Inflammatory macrophage treated with lipopolysaccharide for 1 hour (primary cell): ENCODE measurements around the gene SLC23A1.
A peak's percentile ranks its signal among the peaks of the same experiment; 100 is the strongest.
"Not testable (repeated sequence)": the region's sequence is repeated elsewhere in the genome, so short reads cannot be mapped to it uniquely, and the experiment has no call there.

Experiments used
- DNase-seq, 2 donors: peaks; one replicate each; pipeline ENCODE4 v3.0.0-alpha.2; 2020 to 2022

SLC23A1 gene

DNA sequence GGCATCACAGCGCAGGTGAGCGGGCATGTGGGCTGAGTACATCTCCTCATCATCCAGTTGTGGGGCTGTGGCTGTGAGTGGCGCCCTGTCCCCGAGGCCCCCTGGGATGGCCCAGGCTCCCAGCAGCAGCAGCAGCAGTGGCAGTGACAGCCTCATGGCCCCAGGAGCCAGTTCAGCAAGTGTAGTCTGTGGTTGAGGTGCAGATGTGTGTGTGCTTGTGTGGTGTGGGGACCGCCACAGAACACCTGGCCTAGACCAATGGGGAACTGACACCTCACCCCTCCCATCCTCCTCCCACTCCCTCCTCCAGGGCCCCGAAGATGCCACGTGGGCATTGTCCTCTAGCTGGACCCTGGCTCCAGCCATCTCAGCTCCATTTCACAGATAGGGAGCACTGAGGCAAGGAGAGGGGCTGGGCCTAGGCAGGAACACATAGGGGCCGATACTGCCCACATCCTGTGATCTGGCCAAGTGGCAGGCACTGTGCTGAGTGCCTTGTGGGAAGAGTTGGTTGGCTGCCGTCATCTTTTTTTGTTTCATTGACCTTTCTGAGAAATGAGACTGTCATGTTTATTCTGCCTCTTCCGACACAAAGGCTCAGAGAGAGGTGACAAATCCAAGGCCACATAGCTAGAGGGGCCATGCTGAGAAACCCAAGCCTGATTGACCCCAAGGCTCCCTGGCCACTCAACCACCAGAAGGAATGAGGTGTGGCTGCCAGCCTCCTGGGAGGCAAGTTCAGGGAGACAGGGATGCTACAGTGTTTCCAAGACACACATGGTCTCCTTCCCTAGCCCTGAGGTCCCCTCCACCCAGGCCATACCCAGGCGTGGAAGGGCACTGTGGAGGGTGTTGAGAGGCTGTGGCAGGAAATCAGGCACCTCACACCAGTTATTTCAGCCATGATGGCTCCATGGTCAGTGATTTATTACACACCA is 6.9 kb upstream of the SLC23A1 start, which contains the start of gene MZB1:
MZB1 (minus strand) TSS at position 213 of the 938 bp plus-strand sequence; CDS start at position 156, 57 bp downstream.
- no peak for DNase-seq

DNA sequence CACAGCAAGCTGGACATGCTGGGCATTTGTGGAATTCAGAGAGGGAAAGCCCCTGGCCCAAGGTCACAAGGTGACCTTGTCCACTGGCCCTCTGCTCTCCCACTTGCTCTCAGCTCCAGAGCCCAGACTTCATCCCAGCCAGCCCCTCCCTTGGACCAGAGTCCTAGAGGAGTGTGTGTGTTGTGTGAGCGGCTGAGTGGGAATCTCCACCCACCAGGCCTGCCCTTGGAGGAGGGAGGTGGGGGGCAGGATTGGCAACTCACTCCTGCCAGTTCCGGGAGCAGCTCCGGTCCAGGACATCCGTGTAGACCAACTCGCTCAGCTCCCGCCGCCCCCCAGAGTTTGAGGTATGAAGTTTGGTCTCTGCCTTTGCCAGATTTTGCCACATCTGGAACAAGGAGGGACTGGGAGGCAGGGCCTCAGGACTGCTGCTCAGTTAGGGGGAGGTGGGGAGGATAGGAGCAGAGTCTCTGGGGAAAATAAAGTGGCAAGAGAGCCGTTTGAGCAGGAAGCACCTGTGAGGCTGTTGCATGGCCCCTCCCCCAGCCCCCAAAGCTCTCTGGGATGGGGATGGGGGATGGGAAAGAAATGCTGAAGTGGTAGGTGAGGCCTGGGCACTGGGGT is 5.2 kb upstream of the SLC23A1 start:
- DNase-seq = no peak

DNA sequence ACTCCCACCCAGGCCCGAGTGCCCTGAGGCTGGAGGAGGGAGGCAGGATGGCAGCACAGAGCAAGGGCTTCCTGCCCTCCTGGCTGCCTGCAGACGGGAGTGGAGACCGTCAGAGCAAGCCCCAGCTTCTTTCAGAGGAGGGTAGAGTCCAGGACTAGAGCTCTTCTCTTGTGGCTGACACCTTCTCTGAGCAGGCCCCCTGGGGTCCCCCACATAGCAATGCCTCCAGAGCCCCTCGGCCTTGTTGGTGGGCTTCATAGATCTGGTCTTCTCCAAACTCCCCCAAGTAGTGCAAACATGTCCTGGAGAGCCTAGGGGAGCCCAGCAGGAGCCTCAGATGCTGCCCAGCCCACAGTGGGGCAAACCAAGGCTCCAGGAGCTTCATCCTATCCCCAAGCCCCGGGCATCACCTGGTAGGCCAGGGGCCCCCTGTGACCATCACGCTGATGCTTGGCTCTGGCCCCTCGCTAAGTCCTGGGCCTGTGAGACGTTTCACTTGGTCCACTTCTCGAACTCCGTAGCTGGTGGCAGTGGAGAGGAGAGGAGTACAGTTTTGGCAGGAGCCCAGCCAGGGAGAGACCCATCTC is 4.6 kb upstream of the SLC23A1 start:
- no peak for DNase-seq

DNA sequence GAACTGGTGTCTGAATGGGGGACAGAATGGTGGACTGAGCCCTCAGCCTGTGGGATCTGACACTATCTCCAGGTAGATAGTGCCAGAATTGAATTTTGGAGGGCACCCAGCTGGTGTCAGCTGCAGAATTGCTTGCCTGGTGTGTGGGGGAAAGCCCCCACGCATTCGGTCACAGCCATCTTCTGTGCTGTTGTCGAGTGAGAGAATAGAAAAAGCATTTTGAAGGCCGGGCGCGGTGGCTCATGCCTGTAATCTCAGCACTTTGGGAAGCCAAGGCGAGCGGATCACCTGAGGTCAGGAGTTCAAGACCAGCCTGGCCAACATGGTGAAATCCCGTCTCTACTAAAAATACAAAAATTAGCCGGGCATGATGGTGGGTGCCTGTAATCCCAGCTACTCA is 3.9 kb upstream of the SLC23A1 start:
- DNase-seq = not testable (repeated sequence)

DNA sequence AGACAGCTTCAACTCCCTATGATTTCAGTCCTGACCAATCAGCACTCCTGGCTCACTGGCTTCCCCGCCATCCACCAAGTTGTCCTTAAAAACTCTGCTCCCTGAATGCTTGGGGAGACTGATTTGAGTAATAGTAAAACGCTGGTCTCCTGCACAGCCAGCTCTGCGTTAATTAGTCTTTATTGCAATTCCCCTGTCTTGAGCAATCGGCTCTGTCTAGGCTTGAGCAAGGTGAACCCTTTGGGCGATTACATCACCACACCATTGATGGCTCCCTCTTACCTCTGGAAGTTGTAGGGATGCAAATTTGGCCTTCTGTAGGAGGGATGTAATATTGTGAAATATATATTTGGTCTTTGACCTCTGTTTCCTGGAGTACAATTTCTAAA is 2.9 kb upstream of the SLC23A1 start:
- peak; percentile 11 to 19 for DNase-seq

DNA sequence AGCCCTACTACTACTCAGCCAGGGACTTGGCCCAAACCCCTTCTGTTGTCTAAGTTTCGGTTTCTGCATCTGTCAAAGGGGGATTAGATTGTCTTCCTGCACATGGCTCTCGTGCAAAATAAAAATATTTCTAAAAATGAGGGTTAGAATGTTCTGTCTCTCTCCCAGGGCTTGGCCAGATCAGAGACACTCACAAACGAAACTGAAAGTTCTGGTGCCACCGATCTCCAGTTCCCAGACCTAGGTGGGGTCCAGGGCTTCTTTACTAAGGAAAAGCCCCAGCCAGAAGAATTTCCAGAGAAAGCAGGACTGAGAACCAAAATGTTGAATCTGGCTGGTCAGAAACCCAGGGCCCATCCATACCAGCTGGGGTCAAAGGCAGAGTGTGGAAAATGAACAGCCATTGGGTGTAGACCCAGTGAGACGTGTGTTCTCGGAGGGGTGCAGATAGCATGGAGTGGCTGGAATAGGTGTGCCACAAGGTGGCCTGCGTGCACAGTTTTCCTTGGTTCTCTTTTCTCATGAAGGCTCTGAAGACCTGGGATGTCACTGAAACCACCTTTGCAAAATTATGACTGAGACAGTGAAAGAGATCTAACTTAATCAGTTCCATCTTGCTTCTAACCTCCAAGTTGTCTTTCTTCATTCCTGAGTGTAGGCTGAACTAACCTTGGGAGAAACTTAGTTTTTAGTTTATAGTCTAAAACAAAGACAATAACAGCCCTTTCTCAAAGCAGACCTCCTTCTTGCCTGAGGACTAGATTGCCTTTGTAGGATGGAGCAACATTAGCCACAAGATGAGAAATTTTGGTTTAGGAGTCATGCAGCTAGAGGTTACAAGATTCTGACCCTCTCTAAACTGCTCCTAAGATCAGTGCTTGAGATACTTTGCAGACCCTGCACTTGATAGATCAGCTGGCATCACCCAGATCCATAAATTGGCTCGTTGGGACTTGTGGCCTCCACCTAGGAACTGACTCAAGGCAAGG is 2.3 kb upstream of the SLC23A1 start:
- peak; percentile 20 to 43 for DNase-seq

DNA sequence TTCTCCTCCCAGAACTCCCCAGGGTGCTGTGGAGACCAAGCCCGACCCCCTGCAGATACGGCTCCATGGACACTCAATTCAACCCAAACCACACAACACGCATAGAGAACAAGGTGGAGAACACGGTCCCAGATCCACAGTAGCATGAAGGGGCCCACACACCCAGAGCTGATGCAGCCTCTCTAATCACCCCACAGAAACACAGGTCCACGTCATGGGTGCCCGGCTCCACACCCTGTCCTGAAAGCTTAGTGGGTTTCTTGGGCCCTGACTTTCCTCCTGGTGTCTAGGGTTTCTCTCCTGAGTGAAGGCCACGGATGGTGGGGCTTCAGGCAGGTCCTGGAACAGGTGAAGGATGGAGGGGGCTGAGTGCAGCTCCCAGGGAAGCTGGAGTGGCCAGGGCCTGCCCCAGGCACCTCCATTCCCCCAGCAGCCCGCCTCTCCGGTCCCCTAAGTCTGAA is 1.5 kb upstream of the SLC23A1 start:
- no peak for DNase-seq

DNA sequence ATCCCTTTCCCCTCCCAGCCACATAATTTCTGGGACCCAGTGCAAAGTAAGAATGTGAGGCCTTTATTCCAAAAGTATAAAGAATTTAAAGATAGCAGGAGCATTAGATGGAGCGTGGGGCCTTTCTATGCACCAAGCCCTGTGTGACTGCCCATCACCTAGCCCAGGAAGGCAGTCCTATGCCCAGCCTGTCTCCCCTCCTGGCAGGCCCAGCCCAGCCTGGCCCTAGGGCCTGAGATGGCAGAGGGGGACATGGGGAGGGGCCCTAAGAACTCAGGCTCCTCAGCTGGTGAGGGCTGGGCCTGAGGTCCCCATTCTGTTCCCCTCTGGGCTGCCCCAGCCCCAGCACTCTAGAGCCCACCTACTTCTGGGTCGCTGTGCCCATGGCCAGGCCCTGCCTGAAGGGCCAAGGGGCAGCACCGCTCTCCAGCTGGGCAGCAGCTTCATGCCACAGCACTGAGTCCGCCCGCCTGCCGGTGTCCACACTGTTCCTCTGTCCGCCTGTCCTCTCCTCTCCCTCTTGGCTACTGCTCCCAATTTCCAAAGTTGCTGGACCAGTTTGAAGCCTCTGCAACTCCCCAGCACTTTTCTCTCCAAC is 995 bp upstream of the SLC23A1 start:
- DNase-seq = no peak

DNA sequence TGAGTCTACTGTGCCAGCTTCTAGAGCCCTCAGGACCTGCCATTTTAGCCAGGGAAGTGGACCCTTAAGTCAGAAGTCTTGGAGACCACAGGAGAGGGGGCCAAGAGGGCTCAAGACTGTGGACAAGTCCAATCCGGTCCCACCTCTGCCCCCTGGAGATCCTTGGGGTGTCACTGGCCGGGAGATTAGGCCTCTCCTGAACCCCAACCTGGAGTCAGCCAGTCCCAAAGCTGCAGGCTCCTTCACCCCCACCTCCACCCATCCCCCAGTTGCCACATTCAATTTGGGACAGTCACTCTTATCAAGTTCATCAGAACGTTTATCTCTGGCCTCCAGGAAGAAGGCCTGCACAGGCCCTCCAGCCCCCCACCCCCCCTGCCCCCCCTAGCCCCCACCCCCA is 290 bp downstream of the SLC23A1 start:
- DNase-seq = no peak

DNA sequence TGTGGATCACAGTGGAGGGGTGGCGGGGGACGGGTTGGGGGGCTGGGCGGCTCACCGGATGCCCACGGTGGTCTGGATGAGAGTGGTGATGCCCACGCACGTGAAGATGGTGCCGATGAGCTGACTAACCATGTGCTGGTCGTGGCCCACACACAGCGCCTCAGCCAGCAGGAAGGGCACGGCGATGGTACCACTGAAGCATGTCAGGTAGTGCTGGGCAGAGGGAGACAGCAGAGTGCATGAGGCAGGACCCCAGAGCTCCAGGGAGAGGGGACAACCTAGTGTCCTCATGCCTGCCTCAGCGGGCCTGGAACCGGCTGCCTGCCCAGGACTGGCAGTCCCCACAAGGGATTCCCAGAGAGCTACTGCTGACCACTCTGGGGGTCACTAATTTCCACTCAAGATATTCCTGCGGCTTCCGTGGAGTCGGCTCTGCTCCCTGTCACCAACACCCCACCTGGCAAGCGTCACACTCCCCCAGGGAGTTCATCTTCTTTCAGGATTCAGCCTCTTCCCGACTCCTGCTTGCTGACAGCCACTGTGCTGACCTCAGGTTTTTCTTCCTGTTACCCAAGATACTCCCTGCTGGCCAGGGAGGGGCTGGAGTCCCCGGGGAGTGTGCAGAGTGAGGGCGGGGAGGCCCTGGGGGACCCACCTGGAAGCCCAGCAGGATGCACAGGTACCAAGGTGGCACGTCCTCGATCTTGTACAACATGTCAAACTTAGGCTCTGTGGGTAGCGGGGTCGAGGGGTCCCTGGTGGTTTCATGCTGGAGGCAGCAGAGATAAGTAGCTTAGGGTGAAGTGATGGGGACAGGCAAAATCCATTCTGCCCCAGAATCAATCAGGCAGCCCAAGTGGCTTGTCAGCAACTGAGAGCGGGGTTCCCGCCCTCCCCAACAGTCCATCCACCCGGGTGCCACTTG is 998 bp downstream of the SLC23A1 start:
- no peak for DNase-seq

DNA sequence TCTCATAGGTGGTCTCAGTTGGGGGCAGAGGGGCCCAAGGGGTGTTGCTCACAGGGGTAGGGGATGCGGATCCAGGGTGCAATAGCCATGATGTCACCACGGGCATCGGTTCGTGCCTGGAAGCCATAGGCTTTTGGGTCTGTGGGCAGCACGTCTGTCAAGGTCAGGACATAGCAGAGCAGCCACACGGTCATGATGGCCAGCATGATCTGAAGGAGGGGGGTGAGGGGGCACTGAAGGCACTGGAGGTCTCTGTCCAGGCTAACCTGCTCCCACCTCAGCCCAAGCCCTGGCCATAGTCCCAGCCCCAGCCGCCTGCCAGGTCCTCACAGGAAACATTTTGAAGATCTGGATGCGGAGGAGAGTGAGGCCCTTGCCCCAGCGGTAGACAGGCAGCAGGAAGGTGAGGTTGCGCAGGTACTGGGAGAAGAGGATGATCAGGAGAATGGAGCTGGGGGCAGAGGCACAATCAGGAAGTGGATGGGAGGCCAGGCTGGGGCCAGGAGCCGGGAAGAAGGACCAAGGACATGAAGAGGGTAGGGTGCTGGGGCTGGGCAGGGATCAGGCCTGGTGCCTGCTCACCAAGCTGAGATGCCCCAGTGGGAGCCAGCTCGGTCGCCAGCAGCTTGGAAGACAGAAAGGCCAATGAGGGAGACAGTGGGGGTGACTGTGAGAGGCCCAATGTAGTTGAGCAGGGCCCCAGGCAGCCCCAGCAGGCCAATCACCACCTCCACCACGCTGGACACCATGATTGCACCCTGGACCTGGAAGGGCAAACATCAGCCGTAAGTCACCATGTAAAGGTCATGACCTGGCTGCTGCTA is 3.3 kb downstream of the SLC23A1 start:
- no peak for DNase-seq

DNA sequence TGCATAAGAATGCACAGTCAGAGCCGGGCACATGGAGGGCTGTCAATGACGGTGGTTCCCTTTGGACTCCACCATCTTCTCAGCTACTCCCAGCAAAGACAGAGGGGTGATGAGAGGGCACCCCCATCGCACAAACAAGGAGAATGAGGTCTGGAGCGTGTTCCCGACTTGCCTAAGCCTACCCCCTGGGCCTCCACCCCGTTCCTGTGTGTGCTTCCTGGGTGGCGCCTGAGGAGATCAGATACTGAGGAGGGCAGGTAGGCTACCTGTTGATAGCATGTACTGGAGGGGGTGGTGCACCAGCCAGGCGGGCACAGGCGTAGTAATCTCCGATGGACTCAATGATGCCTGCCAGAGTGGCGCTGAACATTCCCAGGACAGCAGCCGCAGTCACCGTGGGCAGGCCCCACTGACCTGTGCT is 4.1 kb downstream of the SLC23A1 start:
- no peak for DNase-seq

DNA sequence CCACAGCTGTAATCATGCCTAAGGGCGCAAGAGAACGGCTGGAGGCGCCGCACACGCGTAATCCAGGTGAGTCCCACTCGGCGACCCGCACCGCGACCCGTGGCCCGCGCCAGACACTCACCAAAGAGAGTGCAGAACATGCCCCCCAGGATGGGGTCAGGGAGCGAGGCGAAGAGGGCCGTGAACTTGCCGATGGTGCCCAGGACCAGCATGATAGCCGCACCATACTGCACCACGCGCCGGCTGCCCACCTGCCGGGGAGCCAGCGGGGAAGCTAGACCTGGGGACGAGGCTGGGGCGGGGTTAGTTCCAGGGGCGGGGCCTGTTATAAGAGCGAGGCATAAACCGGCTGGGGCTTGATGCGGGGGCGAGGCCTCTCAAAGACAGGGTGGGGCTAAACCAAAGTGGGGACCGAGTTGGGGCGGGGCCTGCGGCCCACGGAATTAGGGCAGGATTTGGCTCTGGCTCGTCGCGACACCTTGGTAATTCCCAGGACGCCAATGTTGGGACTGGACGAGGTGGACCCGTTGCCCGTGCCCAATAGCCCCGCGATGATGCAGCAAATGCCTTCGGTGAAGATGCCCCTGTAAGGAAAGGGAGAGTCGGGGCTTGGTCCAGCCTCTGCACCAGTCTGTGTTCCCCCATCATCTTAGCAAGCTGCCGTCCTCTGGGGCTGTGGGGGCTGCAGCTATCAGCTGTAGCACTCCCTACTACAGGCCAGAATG is 4.8 kb downstream of the SLC23A1 start:
- no peak for DNase-seq

DNA sequence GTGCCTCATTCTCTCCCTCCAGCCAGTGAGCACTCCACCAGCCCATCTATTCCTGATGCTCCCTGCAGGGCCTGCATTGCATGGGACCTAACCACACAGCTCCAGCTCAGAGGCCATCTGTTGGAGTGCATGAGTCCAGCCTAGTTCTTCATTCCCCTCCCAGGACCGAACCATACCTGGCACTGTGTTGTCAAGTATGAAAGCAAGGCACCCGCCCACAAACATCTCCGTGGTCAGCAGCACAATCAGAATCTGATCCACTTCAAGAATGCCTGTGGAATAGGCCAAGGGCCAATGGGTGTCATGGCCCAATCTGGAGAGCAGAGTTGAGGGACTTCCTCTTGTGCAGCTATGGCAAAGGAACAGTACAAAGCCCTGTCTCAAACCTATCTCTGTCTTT is 5.9 kb downstream of the SLC23A1 start:
- DNase-seq = no peak

DNA sequence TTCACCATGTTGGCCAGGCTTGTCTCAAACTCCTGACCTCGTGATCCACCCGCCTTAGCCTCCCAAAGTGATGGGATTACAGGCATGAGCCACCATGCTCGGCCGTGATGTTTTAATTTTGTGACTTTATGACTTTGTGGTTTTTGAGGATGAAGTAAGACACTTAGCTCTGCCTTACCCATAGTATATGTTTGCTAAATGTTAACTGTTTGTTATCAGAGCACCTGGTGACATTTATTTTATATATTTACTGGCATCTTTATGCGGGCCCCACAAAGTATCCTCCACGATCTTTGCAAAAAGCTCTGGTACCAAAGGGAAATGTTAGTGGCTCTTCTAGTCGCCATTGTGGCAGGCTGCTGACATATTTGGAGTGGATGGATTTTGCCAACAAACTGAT is 6.7 kb downstream of the SLC23A1 start:
- no peak for DNase-seq

DNA sequence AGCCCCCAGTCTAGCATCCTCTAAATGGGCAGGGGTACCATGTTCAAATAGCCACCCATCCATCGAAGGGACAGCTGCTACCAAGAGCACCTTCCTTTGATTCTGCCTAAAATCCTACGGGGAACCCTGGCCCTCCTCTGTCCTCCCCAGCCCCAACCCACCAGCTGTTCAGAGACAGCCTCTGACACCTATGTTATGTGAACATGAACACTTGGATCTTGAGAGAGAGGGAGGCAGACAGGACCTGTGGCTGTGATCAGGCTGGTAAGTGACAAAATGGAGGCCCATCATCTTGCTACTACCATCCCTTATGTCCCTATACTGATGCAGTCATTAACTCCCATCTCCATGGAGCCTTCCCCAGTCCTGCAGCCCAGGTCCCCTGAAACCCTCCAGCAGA is 8.2 kb downstream of the SLC23A1 start:
- DNase-seq = no peak

DNA sequence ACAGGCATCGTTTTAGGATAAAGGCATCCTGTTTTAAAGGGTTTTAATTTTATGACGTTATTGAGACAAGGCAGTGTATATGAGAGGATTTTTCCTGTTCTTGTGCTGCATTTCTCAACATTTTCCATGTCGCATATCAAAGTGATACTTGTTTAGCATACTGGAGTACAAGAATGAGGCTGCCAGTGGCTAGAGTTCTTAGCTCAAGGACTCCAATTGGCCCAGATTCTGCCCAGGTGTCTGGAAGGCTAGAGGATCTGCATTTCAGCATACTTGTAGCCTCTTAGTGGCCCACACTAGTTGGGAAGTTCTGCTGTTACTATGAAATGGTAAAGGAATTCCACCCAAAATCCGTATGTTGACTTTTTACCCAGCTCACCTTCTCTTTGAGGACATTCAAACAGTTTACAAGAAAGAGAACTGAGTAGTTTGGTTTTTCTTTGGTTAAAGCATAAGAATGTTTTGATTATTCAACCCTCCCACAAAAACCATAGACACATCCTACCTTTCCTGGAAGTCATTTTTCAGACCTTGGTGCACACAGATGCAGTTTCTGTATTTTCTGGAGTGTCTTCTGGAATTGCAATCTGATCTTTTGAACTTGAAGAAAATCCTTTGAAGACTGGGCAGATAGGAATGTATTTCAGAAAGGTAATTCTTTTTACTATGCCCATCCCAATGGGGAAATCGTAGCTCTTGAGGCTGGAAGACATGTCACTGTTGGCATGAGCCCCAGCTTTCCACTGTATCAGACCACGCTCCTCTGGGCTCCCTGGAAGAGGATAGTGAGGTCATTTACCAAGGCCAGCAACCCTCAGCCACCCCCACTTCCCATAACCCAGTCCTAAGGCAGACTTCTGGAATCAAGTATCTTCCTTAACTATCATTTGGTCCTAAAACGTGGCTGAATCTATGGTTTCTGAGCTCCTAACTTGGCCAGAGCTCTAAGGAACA is 11.3 kb downstream of the SLC23A1 start:
- no peak for DNase-seq

DNA sequence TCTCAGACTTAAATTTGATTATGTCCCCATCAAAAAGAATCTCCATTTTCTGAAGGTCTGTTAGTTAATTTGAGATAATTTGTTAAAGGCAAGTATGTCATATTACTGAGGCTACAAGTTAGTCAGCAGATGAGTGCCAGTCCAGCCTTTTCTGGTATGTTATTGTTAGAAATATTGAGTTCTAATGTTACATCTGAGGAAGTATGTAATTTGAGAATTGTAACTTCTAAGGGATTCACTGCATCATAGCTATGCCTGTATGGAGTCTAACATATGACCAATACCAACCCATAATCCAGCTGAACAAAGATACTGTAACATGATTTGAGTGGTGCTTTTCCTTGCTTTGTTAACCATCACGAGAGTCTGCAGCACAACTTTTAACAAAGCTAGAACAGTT is 13.9 kb downstream of the SLC23A1 start:
- DNase-seq = no peak
